ENCODE measurements around the gene TTC13. TPM values are rescaled to one million over a fixed set of nuclear protein-coding genes. Genes with fewer than 3 reads are reported as not detected.

Gene TTC13
- total and polyA plus RNA-seq, 2 donors, result 6.5 to 24.9 TPM

- no peaks in the 10 kb centered on the region for H3K4me1 ChIP-seq (ENCODE audit: insufficient read depth)
- H3K27ac ChIP-seq (ENCODE audit: low read depth), result no peak overlapping the region
- no peaks in the 10 kb centered on the region for H3K36me3 ChIP-seq (ENCODE audit: insufficient read depth)
- DNase-seq (ENCODE audit: extremely low spot score), result no peak
- no peak overlapping the region for H3K4me3 ChIP-seq (ENCODE audit: low read depth, low read length)
- WGBS, result 93% methylated on average over 6 of the region's 6 CpGs
These were observed 77.0 kb downstream of the TTC13 start for GRCh38 chr1:230901671-230902070.

GRCh38 chr1:230900984-230901383, 77.7 kb downstream of the TTC13 start:
- 88% methylated on average over 6 of the region's 6 CpGs for WGBS
- no peak overlapping the region for H3K4me3 ChIP-seq (ENCODE audit: low read depth, low read length)
- no peak overlapping the region for H3K27ac ChIP-seq (ENCODE audit: low read depth)
- no peaks in the 10 kb centered on the region for H3K4me1 ChIP-seq (ENCODE audit: insufficient read depth)
- no peaks in the 10 kb centered on the region for H3K36me3 ChIP-seq (ENCODE audit: insufficient read depth)
- no peak for DNase-seq (ENCODE audit: extremely low spot score)

DNA sequence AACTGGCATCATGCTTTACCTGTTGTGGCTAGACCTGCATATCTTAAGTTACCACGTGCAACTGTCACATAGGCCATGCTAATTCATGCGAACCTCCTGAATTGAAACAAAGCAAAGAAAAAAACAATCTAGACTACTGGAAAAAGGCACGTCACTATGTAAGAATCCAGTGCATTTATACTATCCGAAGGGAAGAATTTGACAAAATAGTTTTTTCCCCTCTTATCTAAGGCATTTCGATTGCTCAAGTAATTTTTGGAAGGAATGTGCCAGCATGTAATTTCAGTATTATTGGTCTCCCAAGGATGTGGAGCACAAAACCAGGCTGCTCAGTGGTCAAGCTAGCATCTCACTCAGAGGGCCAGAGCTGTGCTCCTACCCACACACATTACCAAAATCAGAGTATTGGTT, 78.8 kb downstream of the TTC13 start:
- no peak overlapping the region for H3K27ac ChIP-seq (ENCODE audit: low read depth)
- WGBS, result 38% methylated on average over 5 of the region's 5 CpGs
- no peaks in the 10 kb centered on the region for H3K4me1 ChIP-seq (ENCODE audit: insufficient read depth)
- no peak for DNase-seq (ENCODE audit: extremely low spot score)
- no peaks in the 10 kb centered on the region for H3K36me3 ChIP-seq (ENCODE audit: insufficient read depth)
- H3K4me3 ChIP-seq (ENCODE audit: low read depth, low read length), result no peak overlapping the region

- Histone ChIP-seq H3K27ac (ENCODE audit: low read depth) (no peak overlapping the region), H3K36me3 (ENCODE audit: insufficient read depth) (no peaks in the 10 kb centered on the region), H3K4me1 (ENCODE audit: insufficient read depth) (no peaks in the 10 kb centered on the region), H3K4me3 (ENCODE audit: low read depth, low read length) (no peak overlapping the region)
- 81% methylated on average over 8 of the region's 8 CpGs for WGBS
- DNase-seq (ENCODE audit: extremely low spot score), result no peak
These were observed 79.9 kb downstream of the TTC13 start for GRCh38 chr1:230898748-230899147.

GRCh38 chr1:230898144-230898543, 80.5 kb downstream of the TTC13 start:
- no peak for DNase-seq (ENCODE audit: extremely low spot score)
- Histone ChIP-seq H3K4me3 (ENCODE audit: low read depth, low read length) (no peak overlapping the region), H3K4me1 (ENCODE audit: insufficient read depth) (no peaks in the 10 kb centered on the region), H3K27ac (ENCODE audit: low read depth) (no peak overlapping the region), H3K36me3 (ENCODE audit: insufficient read depth) (no peaks in the 10 kb centered on the region)
- WGBS, result 90% methylated on average over 4 of the region's 4 CpGs

DNA sequence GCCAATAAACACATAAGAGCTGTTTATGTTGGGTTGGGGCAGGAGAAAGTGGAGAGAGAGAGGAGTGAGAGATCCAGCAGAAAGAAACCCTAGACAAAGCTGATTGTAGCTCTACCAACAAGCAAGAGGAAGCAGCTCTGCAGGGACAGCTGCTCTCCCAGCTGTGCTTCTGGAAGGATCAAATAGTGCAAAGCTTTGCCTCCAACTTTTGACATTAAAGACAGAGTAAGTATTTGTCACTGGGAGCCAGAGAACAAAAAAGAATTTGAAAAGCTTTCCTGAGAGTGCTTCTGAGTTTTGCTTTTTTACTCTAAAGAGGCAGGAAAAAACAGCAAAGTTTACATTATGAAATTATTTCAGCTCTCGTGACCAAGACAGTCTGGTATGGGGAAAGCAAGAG, 81.9 kb downstream of the TTC13 start:
- H3K4me3 ChIP-seq (ENCODE audit: low read depth, low read length), result no peak overlapping the region
- H3K4me1 ChIP-seq (ENCODE audit: insufficient read depth), result no peaks in the 10 kb centered on the region
- no peak for DNase-seq (ENCODE audit: extremely low spot score)
- no peaks in the 10 kb centered on the region for H3K36me3 ChIP-seq (ENCODE audit: insufficient read depth)
- 17% methylated on average over 1 of the region's 1 CpG for WGBS
- no peak overlapping the region for H3K27ac ChIP-seq (ENCODE audit: low read depth)

GRCh38 chr1:230895452-230895851, 83.2 kb downstream of the TTC13 start:
- WGBS, result 96% methylated on average over 2 of the region's 2 CpGs
- no peaks in the 10 kb centered on the region for H3K4me1 ChIP-seq (ENCODE audit: insufficient read depth)
- DNase-seq (ENCODE audit: extremely low spot score), result no peak
- H3K27ac ChIP-seq (ENCODE audit: low read depth), result no peak overlapping the region
- H3K4me3 ChIP-seq (ENCODE audit: low read depth, low read length), result no peak overlapping the region
- no peaks in the 10 kb centered on the region for H3K36me3 ChIP-seq (ENCODE audit: insufficient read depth)

DNA sequence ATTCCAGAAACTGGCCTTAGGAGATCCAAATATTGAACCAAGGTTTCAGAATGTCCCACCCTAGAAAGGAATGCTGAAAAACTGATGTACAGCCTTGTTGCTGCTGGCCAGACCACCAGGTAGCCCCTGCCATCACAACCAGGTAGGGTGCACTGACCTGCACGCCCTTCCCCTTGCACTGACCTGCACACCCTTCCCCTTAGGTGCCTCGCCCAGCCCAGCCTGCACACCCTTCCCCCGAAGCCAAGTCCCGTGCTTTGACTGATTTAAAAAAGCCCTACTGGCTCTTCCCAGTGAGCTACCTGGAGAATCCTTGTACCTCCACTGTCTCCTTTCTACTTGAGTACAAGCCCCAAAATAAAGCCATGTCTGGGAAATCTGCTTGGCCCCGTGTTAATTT, 84.0 kb downstream of the TTC13 start:
- 90% methylated on average over 5 of the region's 5 CpGs for WGBS
- Histone ChIP-seq H3K4me3 (ENCODE audit: low read depth, low read length) (no peak overlapping the region), H3K4me1 (ENCODE audit: insufficient read depth) (no peaks in the 10 kb centered on the region), H3K27ac (ENCODE audit: low read depth) (no peak overlapping the region), H3K36me3 (ENCODE audit: insufficient read depth) (no peaks in the 10 kb centered on the region)
- DNase-seq (ENCODE audit: extremely low spot score), result no peak

- Histone ChIP-seq H3K36me3 (ENCODE audit: insufficient read depth) (no peaks in the 10 kb centered on the region), H3K4me1 (ENCODE audit: insufficient read depth) (no peaks in the 10 kb centered on the region), H3K27ac (ENCODE audit: low read depth) (no peak overlapping the region), H3K4me3 (ENCODE audit: low read depth, low read length) (no peak overlapping the region)
- 91% methylated on average over 6 of the region's 6 CpGs for WGBS
- DNase-seq (ENCODE audit: extremely low spot score), result no peak
These were observed 84.6 kb downstream of the TTC13 start for GRCh38 chr1:230894032-230894431.

GRCh38 chr1:230892018-230892491, 86.6 kb downstream of the TTC13 start:
- H3K4me1 ChIP-seq (ENCODE audit: insufficient read depth), result no peaks in the 10 kb centered on the region
- DNase-seq (ENCODE audit: extremely low spot score), result no peak
- no peak overlapping the region for H3K27ac ChIP-seq (ENCODE audit: low read depth)
- WGBS, result 73% methylated on average over 6 of the region's 6 CpGs
- no peaks in the 10 kb centered on the region for H3K36me3 ChIP-seq (ENCODE audit: insufficient read depth)
- H3K4me3 ChIP-seq (ENCODE audit: low read depth, low read length), result no peak overlapping the region

GRCh38 chr1:230891413-230891812, 87.2 kb downstream of the TTC13 start:
- no peak for DNase-seq (ENCODE audit: extremely low spot score)

GRCh38 chr1:230884646-230885045, 94.0 kb downstream of the TTC13 start:
- WGBS, result 90% methylated on average over 2 of the region's 2 CpGs
- no peaks in the 10 kb centered on the region for H3K4me1 ChIP-seq (ENCODE audit: insufficient read depth)
- H3K4me3 ChIP-seq (ENCODE audit: low read depth, low read length), result no peak overlapping the region
- H3K27ac ChIP-seq (ENCODE audit: low read depth), result no peak overlapping the region
- DNase-seq (ENCODE audit: extremely low spot score), result no peak
- H3K36me3 ChIP-seq (ENCODE audit: insufficient read depth), result no peaks in the 10 kb centered on the region

More at GRCh38 chr1:230891413-230891812, 87.2 kb downstream of the TTC13 start:
- H3K36me3 ChIP-seq (ENCODE audit: insufficient read depth), result no peaks in the 10 kb centered on the region
- H3K4me1 ChIP-seq (ENCODE audit: insufficient read depth), result no peaks in the 10 kb centered on the region
- 55% methylated on average over 2 of the region's 2 CpGs for whole genome bisulfite sequencing
- H3K27ac ChIP-seq (ENCODE audit: low read depth), result no peak overlapping the region
- H3K4me3 ChIP-seq (ENCODE audit: low read depth, low read length), result no peak overlapping the region

- Histone ChIP-seq H3K36me3 (ENCODE audit: insufficient read depth) (no peaks in the 10 kb centered on the region), H3K4me3 (ENCODE audit: low read depth, low read length) (no peak overlapping the region), H3K4me1 (ENCODE audit: insufficient read depth) (no peaks in the 10 kb centered on the region), H3K27ac (ENCODE audit: low read depth) (no peak overlapping the region)
- 39% methylated on average over 4 of the region's 4 CpGs for WGBS
- no peak for DNase-seq (ENCODE audit: extremely low spot score)
These were observed 94.7 kb downstream of the TTC13 start for GRCh38 chr1:230883967-230884366.

DNA sequence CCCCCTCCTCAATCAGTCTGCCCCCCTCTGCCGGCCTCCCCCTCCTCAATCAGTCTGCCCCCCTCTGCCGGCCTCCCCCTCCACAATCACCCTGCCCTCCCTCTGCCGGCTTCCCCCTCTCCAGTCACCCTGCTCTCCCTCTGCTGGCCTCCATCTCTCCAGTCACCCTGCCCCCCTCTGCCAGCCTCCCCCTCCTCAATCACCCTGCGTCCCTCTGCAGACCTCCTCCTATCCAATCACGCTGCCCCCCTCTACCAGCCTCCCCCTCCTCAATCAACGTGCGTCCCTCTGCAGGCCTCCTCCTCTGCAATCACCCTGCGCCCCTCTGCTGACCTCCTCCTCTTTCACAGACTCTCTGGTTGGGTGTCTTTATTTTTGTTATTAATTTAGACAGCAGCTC, 98.9 kb downstream of the TTC13 start:
- H3K36me3 ChIP-seq (ENCODE audit: insufficient read depth), result no peaks in the 10 kb centered on the region
- no peak for DNase-seq (ENCODE audit: extremely low spot score)
- WGBS, result 53% methylated on average over 8 of the region's 8 CpGs
- no peak overlapping the region for H3K27ac ChIP-seq (ENCODE audit: low read depth)
- H3K4me1 ChIP-seq (ENCODE audit: insufficient read depth), result no peaks in the 10 kb centered on the region
- H3K4me3 ChIP-seq (ENCODE audit: low read depth, low read length), result no peak overlapping the region

GRCh38 chr1:230878591-230878990, 100.1 kb downstream of the TTC13 start:
- WGBS, result 13% methylated on average over 5 of the region's 5 CpGs
- no peak overlapping the region for H3K27ac ChIP-seq (ENCODE audit: low read depth)
- no peak overlapping the region for H3K4me3 ChIP-seq (ENCODE audit: low read depth, low read length)
- DNase-seq (ENCODE audit: extremely low spot score), result peak; percentile 68
- no peaks in the 10 kb centered on the region for H3K36me3 ChIP-seq (ENCODE audit: insufficient read depth)
- no peaks in the 10 kb centered on the region for H3K4me1 ChIP-seq (ENCODE audit: insufficient read depth)
